ENCODE data around the gene TMEM253.
A peak's percentile ranks its signal among the peaks of the same experiment; 100 is the strongest.

The TMEM253 gene

DNA sequence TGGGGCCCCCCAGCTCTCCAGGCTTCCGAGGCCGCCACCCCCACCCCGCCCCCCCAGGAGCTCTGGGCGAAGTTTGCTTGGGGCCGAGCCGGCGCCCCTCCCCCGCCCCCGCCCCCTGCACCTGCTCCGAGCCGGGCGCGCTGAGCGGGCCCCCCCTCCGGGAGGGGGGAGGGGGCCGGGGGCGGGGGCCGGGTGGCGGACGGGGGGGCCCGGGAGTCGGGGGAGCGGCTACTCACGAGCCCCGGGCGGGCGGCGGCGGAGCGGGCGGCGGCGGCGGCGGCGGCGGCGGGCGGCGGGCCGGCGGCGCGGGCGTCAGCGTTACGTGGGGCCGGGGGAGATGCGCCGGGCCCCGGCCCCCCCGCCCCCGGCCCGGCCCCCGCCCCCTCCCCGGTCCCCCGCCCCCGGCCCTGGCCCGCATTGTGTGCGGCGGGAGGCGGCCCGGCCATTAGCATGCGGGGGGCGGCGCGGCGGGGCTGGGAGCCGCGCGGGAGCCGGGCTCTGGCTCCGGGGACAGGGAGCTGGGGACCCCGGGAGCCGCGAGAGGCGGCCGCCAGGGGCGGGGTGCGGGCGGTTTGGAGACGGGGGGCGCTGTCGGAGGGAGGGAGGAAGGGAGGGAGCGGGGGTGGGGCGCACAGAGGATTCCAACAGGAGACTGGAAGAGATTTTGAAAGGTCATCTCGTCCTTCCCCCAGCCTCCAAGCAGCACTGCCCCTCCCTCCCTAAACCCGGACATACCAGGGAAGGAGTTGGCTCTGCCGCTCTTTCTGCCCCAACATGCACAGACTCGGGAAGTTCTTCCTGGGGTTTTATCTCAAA lies 2.6 kb upstream of the TMEM253 start, which contains the start of gene ZNF219:
ZNF219 (minus strand) TSS at position 580 of the 816 bp plus-strand sequence. CDS start 5,064 bp downstream, outside the sequence.
- H3K9me3 ChIP-seq (ENCODE audit: control insufficient read depth, insufficient read depth, low read length): no peaks in the 10 kb centered on the region
- H3K27me3 ChIP-seq (ENCODE audit: control insufficient read depth, insufficient read depth, low read length): no peaks in the 10 kb centered on the region
- no peak within 1 kb of the TSS for H3K27ac ChIP-seq (ENCODE audit: low read length)
- DNase-seq (ENCODE audit: low read depth, low spot score): no peak
- no CpG with 5 or more reads among the region's 90 CpGs for WGBS (ENCODE audit: insufficient coverage, insufficient read length)
- H3K4me1 ChIP-seq (ENCODE audit: control insufficient read depth, insufficient read depth, low read length): peaks cover 14% of the 10 kb centered on the region
- H3K36me3 ChIP-seq (ENCODE audit: control insufficient read depth, insufficient read depth, low read length): no peaks in the 10 kb centered on the region
- H3K4me3 ChIP-seq (ENCODE audit: low read length): peak within 1 kb of the TSS; percentile 75

DNA sequence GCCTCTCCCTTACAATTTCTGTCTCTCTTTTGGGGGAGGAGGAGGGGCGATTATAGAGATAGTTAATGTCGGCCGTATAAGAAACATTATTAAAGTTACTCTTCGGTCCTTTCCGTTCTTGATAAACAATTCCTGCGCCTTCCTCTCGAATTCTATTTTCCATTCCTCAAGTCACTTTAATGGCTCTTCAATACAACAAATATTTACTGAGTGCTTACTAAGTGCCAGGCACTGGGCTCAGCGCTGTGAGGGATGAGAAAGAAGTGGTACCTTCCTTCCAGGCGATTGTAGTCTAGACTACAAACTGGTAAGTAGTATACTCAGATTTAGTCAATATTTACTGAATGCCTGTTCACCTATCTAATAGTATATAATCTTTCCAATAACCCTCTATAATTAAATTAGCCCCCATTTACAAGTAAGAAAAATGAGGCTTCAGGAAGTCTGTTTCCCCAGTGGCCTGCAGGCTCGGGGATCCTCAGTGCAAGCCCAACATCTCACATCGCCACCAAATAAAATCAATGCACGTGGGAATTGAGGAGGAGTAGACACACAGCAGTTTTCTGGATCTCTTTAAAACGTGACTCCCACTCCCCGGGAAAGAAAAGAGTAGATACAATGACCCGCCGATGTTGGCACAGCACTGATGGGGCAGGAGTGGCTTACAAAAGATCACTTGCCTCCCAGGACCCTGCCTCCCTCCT lies 1.8 kb upstream of the TMEM253 start:
- H3K36me3 ChIP-seq (ENCODE audit: control insufficient read depth, insufficient read depth, low read length): no peaks in the 10 kb centered on the region
- no peak for DNase-seq (ENCODE audit: low read depth, low spot score)
- no peak overlapping the region for H3K27ac ChIP-seq (ENCODE audit: low read length)
- H3K9me3 ChIP-seq (ENCODE audit: control insufficient read depth, insufficient read depth, low read length): no peaks in the 10 kb centered on the region
- no CpG with 5 or more reads among the region's 16 CpGs for WGBS (ENCODE audit: insufficient coverage, insufficient read length)
- H3K4me3 ChIP-seq (ENCODE audit: low read length): peak overlapping the region; percentile 34; the same call in 1 of the 2 replicates
- no peaks in the 10 kb centered on the region for H3K27me3 ChIP-seq (ENCODE audit: control insufficient read depth, insufficient read depth, low read length)
- H3K4me1 ChIP-seq (ENCODE audit: control insufficient read depth, insufficient read depth, low read length): peaks cover 11% of the 10 kb centered on the region

DNA sequence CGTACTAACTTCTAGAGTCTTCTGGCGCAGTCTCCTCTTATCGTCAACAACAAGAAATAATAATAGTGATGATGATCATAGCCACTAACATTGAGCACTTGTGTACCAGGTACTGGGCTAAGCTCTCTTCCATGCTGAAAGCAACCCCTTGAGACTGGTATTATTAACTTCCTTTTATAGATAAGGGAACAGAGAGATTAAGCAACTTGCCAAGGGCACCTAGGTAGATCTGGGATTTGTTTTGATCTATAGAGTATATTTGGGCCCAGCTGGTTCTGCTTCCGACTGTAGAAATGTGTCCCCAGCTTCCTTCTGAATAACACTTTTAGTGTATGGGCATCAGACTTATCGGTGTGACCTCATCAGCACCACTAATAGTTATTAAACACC lies 1.3 kb upstream of the TMEM253 start:
- Histone ChIP-seq H3K4me3 (ENCODE audit: low read length) (no peak overlapping the region), H3K27me3 (ENCODE audit: control insufficient read depth, insufficient read depth, low read length) (no peaks in the 10 kb centered on the region), H3K27ac (ENCODE audit: low read length) (no peak overlapping the region), H3K9me3 (ENCODE audit: control insufficient read depth, insufficient read depth, low read length) (no peaks in the 10 kb centered on the region), H3K36me3 (ENCODE audit: control insufficient read depth, insufficient read depth, low read length) (no peaks in the 10 kb centered on the region), H3K4me1 (ENCODE audit: control insufficient read depth, insufficient read depth, low read length) (peaks cover 11% of the 10 kb centered on the region)
- WGBS (ENCODE audit: insufficient coverage, insufficient read length): no CpG with 5 or more reads among the region's 5 CpGs
- no peak for DNase-seq (ENCODE audit: low read depth, low spot score)

DNA sequence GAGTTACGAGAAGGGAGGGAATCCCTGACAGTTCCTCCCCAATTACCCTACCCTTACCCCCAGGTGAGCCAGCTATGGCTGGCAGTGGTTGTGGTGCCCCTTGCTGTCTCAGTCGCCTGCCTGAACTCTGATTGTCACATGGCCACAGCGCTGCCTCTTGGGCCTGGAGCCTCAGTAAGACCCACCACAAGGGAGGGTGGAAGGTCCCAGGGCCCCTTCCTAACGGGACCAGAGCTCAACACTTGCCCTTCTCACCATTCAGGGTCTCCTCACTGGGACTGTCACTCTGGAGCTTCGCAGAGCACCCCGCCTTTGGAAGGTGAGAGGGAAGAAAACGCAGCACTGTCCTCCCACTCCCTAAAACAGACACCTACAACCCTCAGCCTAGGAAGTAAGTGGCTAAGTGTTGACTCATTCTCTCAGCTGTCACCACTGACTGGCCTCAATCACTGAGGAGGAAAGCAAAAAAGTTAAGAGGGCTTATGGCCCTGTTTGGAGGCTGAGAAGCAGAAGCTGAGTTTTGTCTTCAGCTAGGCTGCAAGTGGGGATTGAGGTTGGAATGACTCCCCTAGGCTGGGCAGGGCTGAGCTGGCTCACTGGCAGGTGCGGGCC lies 1.0 kb downstream of the TMEM253 start:
- no peaks in the 10 kb centered on the region for H3K27me3 ChIP-seq (ENCODE audit: control insufficient read depth, insufficient read depth, low read length)
- no peak overlapping the region for H3K27ac ChIP-seq (ENCODE audit: low read length)
- no CpG with 5 or more reads among the region's 8 CpGs for WGBS (ENCODE audit: insufficient coverage, insufficient read length)
- no peaks in the 10 kb centered on the region for H3K36me3 ChIP-seq (ENCODE audit: control insufficient read depth, insufficient read depth, low read length)
- H3K4me1 ChIP-seq (ENCODE audit: control insufficient read depth, insufficient read depth, low read length): peaks cover 13% of the 10 kb centered on the region
- H3K9me3 ChIP-seq (ENCODE audit: control insufficient read depth, insufficient read depth, low read length): no peaks in the 10 kb centered on the region
- no peak for DNase-seq (ENCODE audit: low read depth, low spot score)
- no peak overlapping the region for H3K4me3 ChIP-seq (ENCODE audit: low read length)

DNA sequence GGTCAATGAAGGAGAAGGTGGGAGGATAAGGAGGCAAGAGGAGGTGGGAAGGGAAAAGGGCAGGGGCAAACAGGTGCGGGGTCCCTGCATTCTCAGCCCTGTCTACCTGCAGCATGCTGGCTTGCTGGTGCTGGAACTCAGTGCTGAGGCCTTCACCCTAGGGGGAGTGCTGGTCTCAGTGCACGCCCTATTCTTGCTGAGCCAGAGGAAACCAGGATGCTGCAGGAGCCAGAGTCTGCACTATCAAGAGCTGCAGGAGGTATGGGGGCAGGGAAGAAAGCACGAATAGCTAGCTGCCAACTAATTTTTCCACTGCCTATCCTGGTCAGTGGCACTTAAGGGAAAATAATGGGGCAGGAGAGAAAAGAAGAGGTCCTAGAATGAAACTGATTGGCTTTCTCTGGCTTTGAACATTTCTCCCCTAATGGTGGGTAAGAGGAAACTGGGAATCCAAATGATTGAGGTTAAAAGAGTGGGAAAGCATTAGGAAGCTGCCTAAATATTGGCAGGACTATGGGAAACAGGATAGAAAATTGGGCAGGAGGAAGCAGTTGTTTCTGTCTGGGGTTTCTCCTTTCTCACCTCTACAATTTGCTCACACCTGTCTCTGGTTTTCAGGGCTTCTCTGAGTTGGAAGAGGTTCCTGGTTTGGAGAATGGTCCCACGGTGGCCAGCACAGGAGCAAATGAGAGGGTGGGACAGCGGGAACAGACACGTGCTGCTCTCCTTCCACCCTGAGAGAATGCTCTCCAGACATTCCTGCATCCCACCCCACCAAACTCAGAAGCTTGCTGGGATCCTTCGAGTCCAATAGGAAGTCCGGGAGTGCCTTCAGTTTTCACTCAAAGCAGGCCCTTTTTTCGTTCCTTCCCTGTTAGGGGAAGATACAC lies 1.9 kb downstream of the TMEM253 start:
- peak overlapping the region; percentile 50; the same call in 1 of the 2 replicates for H3K4me3 ChIP-seq (ENCODE audit: low read length)
- H3K27me3 ChIP-seq (ENCODE audit: control insufficient read depth, insufficient read depth, low read length): no peaks in the 10 kb centered on the region
- DNase-seq (ENCODE audit: low read depth, low spot score): no peak
- H3K9me3 ChIP-seq (ENCODE audit: control insufficient read depth, insufficient read depth, low read length): no peaks in the 10 kb centered on the region
- no peaks in the 10 kb centered on the region for H3K36me3 ChIP-seq (ENCODE audit: control insufficient read depth, insufficient read depth, low read length)
- H3K4me1 ChIP-seq (ENCODE audit: control insufficient read depth, insufficient read depth, low read length): peaks cover 16% of the 10 kb centered on the region
- no peak overlapping the region for H3K27ac ChIP-seq (ENCODE audit: low read length)
- WGBS (ENCODE audit: insufficient coverage, insufficient read length): no CpG with 5 or more reads among the region's 9 CpGs

DNA sequence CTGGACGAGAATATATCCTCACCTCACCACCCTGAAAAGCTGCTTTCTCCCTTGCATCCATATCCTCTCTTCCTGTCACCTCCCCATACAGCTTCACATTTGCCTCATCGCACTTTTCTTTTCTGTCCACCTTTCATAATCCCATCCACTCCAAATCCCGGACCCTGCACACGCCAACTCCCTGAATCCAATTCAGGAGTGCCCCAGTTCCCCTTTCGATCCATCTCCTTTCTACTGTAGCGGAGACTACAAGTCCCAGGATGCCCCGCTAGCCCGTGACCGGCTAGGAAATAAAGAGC lies 2.5 kb downstream of the TMEM253 start:
- Histone ChIP-seq H3K4me1 (ENCODE audit: control insufficient read depth, insufficient read depth, low read length) (peaks cover 16% of the 10 kb centered on the region), H3K36me3 (ENCODE audit: control insufficient read depth, insufficient read depth, low read length) (no peaks in the 10 kb centered on the region), H3K4me3 (ENCODE audit: low read length) (peak overlapping the region; percentile 50; the same call in 1 of the 2 replicates), H3K27me3 (ENCODE audit: control insufficient read depth, insufficient read depth, low read length) (no peaks in the 10 kb centered on the region), H3K9me3 (ENCODE audit: control insufficient read depth, insufficient read depth, low read length) (no peaks in the 10 kb centered on the region), H3K27ac (ENCODE audit: low read length) (no peak overlapping the region)
- WGBS (ENCODE audit: insufficient coverage, insufficient read length): 100% methylated on average over 1 of the region's 9 CpGs
- no peak for DNase-seq (ENCODE audit: low read depth, low spot score)

DNA sequence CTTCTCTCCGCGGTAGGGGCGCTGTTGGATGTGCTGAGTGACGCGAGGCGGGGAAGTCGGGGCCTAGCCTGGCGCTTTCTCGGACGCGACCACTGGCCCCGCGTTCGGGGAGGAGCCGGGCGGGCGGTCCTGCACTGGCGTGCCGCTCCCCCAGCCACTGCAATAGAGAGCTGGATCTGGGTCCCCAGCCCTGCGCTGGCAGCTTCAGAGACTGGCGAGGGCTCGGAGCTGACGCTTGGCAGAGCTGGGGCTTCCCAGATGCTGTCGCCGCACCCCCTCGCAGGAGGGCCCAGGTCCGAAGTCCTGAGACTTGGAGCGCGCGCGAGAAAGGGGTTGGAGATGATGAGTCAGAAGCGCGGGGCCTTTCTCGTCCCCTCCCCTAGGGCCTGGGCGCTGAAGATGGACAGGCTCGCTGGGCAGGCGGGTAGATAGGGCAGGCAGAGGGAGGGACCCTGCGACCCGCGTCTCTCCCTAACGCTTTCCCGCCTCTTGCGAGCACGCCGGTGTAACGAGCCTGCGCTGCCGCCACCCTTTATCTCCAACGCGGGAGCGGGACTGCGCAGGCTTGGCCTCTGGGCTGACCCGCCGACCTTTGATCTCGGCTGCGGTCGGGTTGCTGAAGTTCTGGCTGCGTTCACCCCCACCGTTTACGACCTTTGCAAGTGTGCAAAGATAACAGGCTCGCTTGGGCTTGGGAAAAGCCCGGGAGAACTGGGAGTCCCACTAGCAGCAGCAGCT lies 3.0 kb downstream of the TMEM253 start:
- peaks cover 16% of the 10 kb centered on the region for H3K4me1 ChIP-seq (ENCODE audit: control insufficient read depth, insufficient read depth, low read length)

DNA sequence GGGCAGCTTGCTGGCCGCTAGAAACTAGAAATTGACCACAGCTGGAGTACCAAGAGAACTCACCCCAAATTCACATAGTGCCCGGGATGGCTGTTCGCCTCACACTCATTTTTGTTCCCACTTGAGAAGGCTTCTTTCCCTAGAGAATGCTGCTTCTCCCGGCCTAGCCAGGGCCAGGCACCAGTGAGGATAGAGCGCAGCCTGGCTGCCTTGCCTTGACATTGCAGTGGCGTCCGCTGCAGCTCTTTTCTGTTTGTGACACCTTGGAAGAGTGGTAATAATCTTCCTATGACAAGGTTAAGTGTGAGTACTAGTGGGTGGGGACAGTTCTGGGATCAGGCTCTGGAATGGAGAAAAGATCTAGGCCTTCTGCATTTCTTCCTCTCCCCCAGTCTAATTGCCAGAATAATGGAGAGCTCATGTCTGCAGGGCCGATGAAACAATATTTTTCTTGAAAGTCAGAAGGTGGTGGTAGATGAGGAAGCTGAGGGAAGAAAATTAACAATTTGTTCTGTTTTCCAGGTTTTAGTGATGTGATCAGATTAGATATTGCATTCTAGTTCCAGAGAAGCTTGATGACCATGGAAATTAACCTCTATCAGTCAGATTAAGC lies 3.7 kb downstream of the TMEM253 start:
- no peaks in the 10 kb centered on the region for H3K9me3 ChIP-seq (ENCODE audit: control insufficient read depth, insufficient read depth, low read length)
- peaks cover 16% of the 10 kb centered on the region for H3K4me1 ChIP-seq (ENCODE audit: control insufficient read depth, insufficient read depth, low read length)
- no peak overlapping the region for H3K27ac ChIP-seq (ENCODE audit: low read length)
- no peak for DNase-seq (ENCODE audit: low read depth, low spot score)
- H3K36me3 ChIP-seq (ENCODE audit: control insufficient read depth, insufficient read depth, low read length): no peaks in the 10 kb centered on the region
- H3K27me3 ChIP-seq (ENCODE audit: control insufficient read depth, insufficient read depth, low read length): no peaks in the 10 kb centered on the region
- WGBS (ENCODE audit: insufficient coverage, insufficient read length): no CpG with 5 or more reads among the region's 8 CpGs
- H3K4me3 ChIP-seq (ENCODE audit: low read length): peak overlapping the region; percentile 50; the same call in 1 of the 2 replicates

More for the DNA sequence above, 3.0 kb downstream of the TMEM253 start:
- Histone ChIP-seq H3K4me3 (ENCODE audit: low read length) (peak overlapping the region; percentile 50; the same call in 1 of the 2 replicates), H3K27ac (ENCODE audit: low read length) (no peak overlapping the region), H3K9me3 (ENCODE audit: control insufficient read depth, insufficient read depth, low read length) (no peaks in the 10 kb centered on the region), H3K27me3 (ENCODE audit: control insufficient read depth, insufficient read depth, low read length) (no peaks in the 10 kb centered on the region), H3K36me3 (ENCODE audit: control insufficient read depth, insufficient read depth, low read length) (no peaks in the 10 kb centered on the region)
- WGBS (ENCODE audit: insufficient coverage, insufficient read length): no CpG with 5 or more reads among the region's 62 CpGs
- DNase-seq (ENCODE audit: low read depth, low spot score): no peak

DNA sequence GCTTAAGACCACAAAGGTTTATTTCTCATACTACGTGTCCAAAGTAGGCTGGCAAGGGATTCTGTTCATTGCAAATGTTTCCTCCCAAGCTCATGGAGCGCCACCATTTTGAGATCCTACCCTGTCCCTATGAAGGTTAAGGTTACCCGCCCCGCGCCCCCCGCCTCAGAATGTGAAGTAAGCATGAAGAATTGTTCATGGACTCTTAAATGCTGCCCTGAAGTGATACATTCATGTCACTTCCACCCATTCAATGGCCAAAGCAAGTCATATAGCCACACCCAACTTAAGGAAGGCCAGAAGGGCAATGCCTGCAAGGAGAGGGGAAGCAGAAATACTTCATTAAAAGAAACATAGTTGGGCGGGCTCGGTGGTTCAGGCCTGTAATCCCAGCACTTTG lies 4.2 kb downstream of the TMEM253 start:
- no peak overlapping the region for H3K4me3 ChIP-seq (ENCODE audit: low read length)
- H3K36me3 ChIP-seq (ENCODE audit: control insufficient read depth, insufficient read depth, low read length): no peaks in the 10 kb centered on the region
- WGBS (ENCODE audit: insufficient coverage, insufficient read length): no CpG with 5 or more reads among the region's 8 CpGs
- no peaks in the 10 kb centered on the region for H3K27me3 ChIP-seq (ENCODE audit: control insufficient read depth, insufficient read depth, low read length)
- H3K9me3 ChIP-seq (ENCODE audit: control insufficient read depth, insufficient read depth, low read length): no peaks in the 10 kb centered on the region
- no peak overlapping the region for H3K27ac ChIP-seq (ENCODE audit: low read length)
- DNase-seq (ENCODE audit: low read depth, low spot score): no peak
- H3K4me1 ChIP-seq (ENCODE audit: control insufficient read depth, insufficient read depth, low read length): peaks cover 16% of the 10 kb centered on the region

Measured in iPS DF 6.9 (cell line).